Right atrium auricular region (tissue), 2 donors: ENCODE data around the gene BZW2. TPM values are rescaled to one million over a fixed set of nuclear protein-coding genes. Genes with fewer than 3 reads are reported as not detected.
A peak's percentile ranks its signal among the peaks of the same experiment; 100 is the strongest.

ENCODE experiments used
- DNase-seq: peaks from one replicate; pipeline ENCODE4 v3.0.0-alpha.2; 2019; ENCODE audit warnings: low spot score
- H3K27ac ChIP-seq, 2 donors: fragments of 200-600 bp; sonication (generic); 1 replicate in 1 of 2; 2 replicates in 1 of 2; pipeline ENCODE4 v1.5.1; 2016 to 2019
- H3K27me3 ChIP-seq, 2 donors: fragments of 200-600 bp; sonication (generic); one replicate each; pipeline versions ENCODE4 v1.5.1 to v1.6.0; 2017 to 2019
- H3K36me3 ChIP-seq: fragments of 200-600 bp; sonication (generic); one replicate; pipeline ENCODE4 v1.5.1; 2016
- H3K4me1 ChIP-seq, 2 donors: fragments of 200-600 bp; sonication (generic); one replicate each; pipeline versions ENCODE4 v1.5.1 to v1.6.0; 2017 to 2019
- H3K4me3 ChIP-seq, 2 donors: fragments of 200-600 bp; sonication (generic); 1 replicate in 1 of 2; 2 replicates in 1 of 2; pipeline ENCODE4 v1.5.1; 2017 to 2019; ENCODE audit warnings: mild to moderate bottlenecking in 1 of 2, moderate library complexity in 1 of 2
- H3K9me3 ChIP-seq, 2 donors: fragments of 200-600 bp; sonication (generic); one replicate each; pipeline ENCODE4 v1.5.1; 2019
- CTCF ChIP-seq, 2 donors: fragments of 200-600 bp; sonication (generic); IDR thresholded peaks; one replicate each; pipeline ENCODE4 v1.5.1; 2019; ENCODE audit warnings: antibody characterized with exemption in 2 of 2
- total RNA-seq, 2 donors: library from RNA; depleted of rRNA; stranded (reverse); fragments of >200 nt; gene quantifications; one replicate each; pipeline ENCODE4 v1.1.0, GENCODE V29; 2016

Gene BZW2
- total RNA-seq, 2 donors from 2014 or later: 206 to 292 TPM

- H3K4me3 ChIP-seq: no peak overlapping the region
- no peak for DNase-seq
- peaks cover 0 to 20% of the 10 kb centered on the region in 2 donors for H3K4me1 ChIP-seq
- TF ChIP-seq CTCF (IDR thresholded peaks at IDR 0.05): no peak
- no peak overlapping the region for H3K27ac ChIP-seq
- H3K9me3 ChIP-seq: no peaks in the 10 kb centered on the region
- no peaks in the 10 kb centered on the region for H3K27me3 ChIP-seq
- no peaks in the 10 kb centered on the region for H3K36me3 ChIP-seq
Observed at GRCh38 chr7:16742547-16742946, 96.6 kb downstream of the BZW2 start.

- Histone ChIP-seq H3K27me3 (no peaks in the 10 kb centered on the region), H3K27ac (peak overlapping the region; percentile 30 to 52), H3K4me1 (peaks cover 0 to 20% of the 10 kb centered on the region in 2 donors), H3K36me3 (no peaks in the 10 kb centered on the region), H3K9me3 (no peaks in the 10 kb centered on the region), H3K4me3 (no peak overlapping the region)
- no peak for DNase-seq
- no peak for TF ChIP-seq CTCF (IDR thresholded peaks at IDR 0.05)
Observed at GRCh38 chr7:16743236-16743635, 97.3 kb downstream of the BZW2 start.

GRCh38 chr7:16744518-16745250, 98.7 kb downstream of the BZW2 start:
- no peak for TF ChIP-seq CTCF (IDR thresholded peaks at IDR 0.05)
- no peak overlapping the region for H3K27ac ChIP-seq
- peaks cover 0 to 20% of the 10 kb centered on the region in 2 donors for H3K4me1 ChIP-seq
- no peak overlapping the region for H3K4me3 ChIP-seq
- H3K9me3 ChIP-seq: no peaks in the 10 kb centered on the region
- no peaks in the 10 kb centered on the region for H3K27me3 ChIP-seq
- no peaks in the 10 kb centered on the region for H3K36me3 ChIP-seq
- no peak for DNase-seq

- no peak overlapping the region for H3K4me3 ChIP-seq
- TF ChIP-seq CTCF (IDR thresholded peaks at IDR 0.05): no peak
- H3K36me3 ChIP-seq: no peaks in the 10 kb centered on the region
- no peak for DNase-seq
- H3K4me1 ChIP-seq: peaks cover 0 to 13% of the 10 kb centered on the region in 2 donors
- no peaks in the 10 kb centered on the region for H3K9me3 ChIP-seq
- H3K27me3 ChIP-seq: no peaks in the 10 kb centered on the region
- H3K27ac ChIP-seq: no peak overlapping the region
Observed at GRCh38 chr7:16745645-16746044, 99.7 kb downstream of the BZW2 start.

- H3K4me1 ChIP-seq: peaks cover 0 to 8% of the 10 kb centered on the region in 2 donors
- no peaks in the 10 kb centered on the region for H3K36me3 ChIP-seq
- no peak overlapping the region for H3K4me3 ChIP-seq
- TF ChIP-seq CTCF (IDR thresholded peaks at IDR 0.05): no peak
- peak overlapping the region in 1 of 2 donors; percentile 0 for H3K27ac ChIP-seq
- no peaks in the 10 kb centered on the region for H3K9me3 ChIP-seq
- DNase-seq: no peak
- H3K27me3 ChIP-seq: no peaks in the 10 kb centered on the region
Observed at GRCh38 chr7:16747102-16747501, 101.1 kb downstream of the BZW2 start.
